GM13976 (cell line): ENCODE results near the gene PKNOX2.

ENCODE experiments used
- DNase-seq: peaks from one replicate; pipeline ENCODE4 v3.0.0; 2012; ENCODE audit warnings: low spot score
- CTCF ChIP-seq: IDR thresholded peaks from 2 replicates; pipeline ENCODE4 v1.5.1; 2012; ENCODE audit warnings: borderline replicate concordance, mild to moderate bottlenecking; ENCODE audit not compliant: insufficient read depth; ENCODE audit errors: extremely low read depth, missing control alignments, control extremely low read depth
- in situ Hi-C: fragments of 300-500 bp; cut with MboI; formaldehyde crosslinking; loops from one replicate; pipeline ENCODE4 v1.12.0; 2022; ENCODE audit warnings: low sequenced_read_pairs, mixed read lengths, inconsistent platforms; ENCODE audit not compliant: unreplicated experiment

PKNOX2 gene

GRCh38 chr11:125148743-125149142, 15.8 kb upstream of the PKNOX2 start:
- no peak for TF ChIP-seq CTCF
- in situ Hi-C loops, result no loop called here
- DNase-seq, result no peak

DNA sequence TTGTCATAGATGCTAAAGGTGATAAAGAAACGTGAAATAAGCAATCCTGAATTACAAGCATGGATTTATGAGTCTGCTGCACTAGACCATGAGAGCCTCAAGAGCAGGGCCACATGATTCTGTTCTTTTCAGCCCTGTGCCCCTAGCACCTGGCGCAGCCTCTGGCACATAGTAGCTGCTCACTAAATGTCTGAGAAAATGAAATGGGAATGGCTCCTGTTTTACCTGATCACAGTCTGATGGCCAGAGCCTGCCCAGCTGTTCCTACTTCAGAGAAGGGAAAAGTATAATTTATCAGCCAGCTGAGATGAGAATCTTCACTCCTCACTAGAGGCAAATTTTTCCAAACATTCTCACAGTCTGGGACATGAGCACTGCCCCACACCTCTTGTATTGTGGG, 10.7 kb upstream of the PKNOX2 start:
- DNase-seq, result no peak
- in situ Hi-C loops, result no loop called here
- TF ChIP-seq CTCF, result no peak

DNA sequence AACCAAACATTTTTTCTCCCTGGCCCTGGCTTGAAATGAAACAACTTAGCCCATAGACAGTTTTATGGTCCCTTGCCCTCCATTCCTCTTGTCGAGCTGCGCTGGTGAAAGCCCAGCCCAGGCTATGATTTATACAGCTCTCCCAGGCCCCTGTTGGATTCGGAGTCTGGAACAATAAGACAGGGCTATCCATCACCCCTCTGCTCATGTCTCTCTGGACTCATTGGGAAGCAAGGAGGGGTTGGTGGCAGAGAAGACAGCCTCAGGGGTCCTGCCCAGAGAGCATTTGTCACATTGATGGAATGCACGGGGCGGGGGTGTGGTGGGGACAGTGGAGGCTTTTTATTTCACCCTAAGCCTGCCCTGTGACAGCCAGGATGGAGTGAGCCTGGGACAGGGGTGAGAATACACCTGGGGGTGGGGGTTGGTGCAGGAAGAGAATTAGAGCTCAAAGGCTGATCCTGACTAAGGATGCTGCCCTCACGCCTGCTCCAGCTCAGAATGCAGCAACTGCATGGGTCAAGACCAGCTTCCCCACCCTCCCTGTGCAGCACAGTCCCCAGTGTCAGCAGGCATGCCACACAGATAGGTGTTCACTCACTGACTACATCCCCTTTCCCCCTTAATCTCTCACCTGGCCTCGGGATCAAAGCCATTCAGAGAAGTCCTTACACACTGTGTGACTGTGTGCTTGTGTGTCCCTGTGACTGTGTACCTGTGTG, 10.0 kb upstream of the PKNOX2 start:
- no peak for DNase-seq
- in situ Hi-C loops, result no loop called here

GRCh38 chr11:125155100-125155444, 9.5 kb upstream of the PKNOX2 start:
- in situ Hi-C loops, result no loop called here
- no peak for DNase-seq
- no peak for TF ChIP-seq CTCF

More for the DNA sequence above, 10.0 kb upstream of the PKNOX2 start:
- TF ChIP-seq CTCF, result no peak

- no peak for DNase-seq
- in situ Hi-C loops, result no loop called here
Measured at GRCh38 chr11:125155767-125156166, 8.8 kb upstream of the PKNOX2 start.

GRCh38 chr11:125156346-125157117, 8.0 kb upstream of the PKNOX2 start:
- no peak for TF ChIP-seq CTCF
- no peak for DNase-seq
- in situ Hi-C loops, result no loop called here

More at GRCh38 chr11:125155767-125156166, 8.8 kb upstream of the PKNOX2 start:
- TF ChIP-seq CTCF, result no peak
